OCI-LY1 (cell line): ENCODE measurements around the gene CNTNAP2.

Experiments
- CTCF ChIP-seq: fragments of 200-600 bp; sonication (generic), shearing (Covaris generic); IDR thresholded peaks from 2 replicates; pipeline ENCODE4 v1.5.1; 2017; ENCODE audit warnings: mild to moderate bottlenecking, antibody characterized with exemption, low read length, moderate library complexity, mixed read lengths
- EZH2 ChIP-seq: fragments of 200-600 bp; sonication (generic), shearing (Covaris generic); IDR thresholded peaks from 2 replicates; pipeline ENCODE4 v1.8.0; 2017; ENCODE audit warnings: borderline replicate concordance, mixed run types, mild to moderate bottlenecking, antibody characterized with exemption, low read length, moderate library complexity, mixed read lengths

GRCh38 chr7:146635205-146636032 is 518.8 kb downstream of the CNTNAP2 start:
- TF ChIP-seq CTCF (no peak), EZH2 (no peak)
